ENCODE results near the gene YPEL4. TPM values are rescaled to one million over a fixed set of nuclear protein-coding genes. Genes with fewer than 3 reads are reported as not detected.

YPEL4 gene
- total and polyA plus RNA-seq, 12 donors, result 0.18 to 15.7 (median 1.8) TPM

- 67 to 82% (median 76%) methylated on average over 6 of the region's 6 CpGs for WGBS, 4 donors
- Histone ChIP-seq H3K4me3 (no peak overlapping the region), H3K27me3 (no peaks in the 10 kb centered on the region), H3K4me1 (replicated peaks in 1 of 2) (peaks cover 0 to 4% of the 10 kb centered on the region in 2 donors), H3K9me3 (replicated peaks in 1 of 3) (no peaks in the 10 kb centered on the region), H3K27ac (no peak overlapping the region), H3K36me3 (replicated peaks in 1 of 2) (no peaks in the 10 kb centered on the region)
- intact Hi-C loops (cut with DNase I), result no loop called here
- TF ChIP-seq POLR2A (IDR thresholded peaks at IDR 0.05) (no peak), CTCF (IDR thresholded peaks at IDR 0.05) (no peak)
- no peak for DNase-seq
Measured at GRCh38 chr11:57633394-57634070, 16.2 kb downstream of the YPEL4 start.

- no peaks in the 10 kb centered on the region for H3K27me3 ChIP-seq
- H3K27ac ChIP-seq, result no peak overlapping the region
- no peak overlapping the region for H3K4me3 ChIP-seq
- no peaks in the 10 kb centered on the region for H3K4me1 ChIP-seq (replicated peaks in 1 of 2)
- no peaks in the 10 kb centered on the region for H3K9me3 ChIP-seq (replicated peaks in 1 of 3)
- 62 to 71% (median 66%) methylated on average over 5 of the region's 5 CpGs for WGBS, 4 donors
- TF ChIP-seq POLR2A (IDR thresholded peaks at IDR 0.05) (no peak), CTCF (IDR thresholded peaks at IDR 0.05) (no peak)
- H3K36me3 ChIP-seq (replicated peaks in 1 of 2), result no peaks in the 10 kb centered on the region
- DNase-seq, result no peak
- intact Hi-C loops (cut with DNase I), result no loop called here
Measured at GRCh38 chr11:57632116-57632515, 17.6 kb downstream of the YPEL4 start.

- Histone ChIP-seq H3K36me3 (replicated peaks in 1 of 2) (no peaks in the 10 kb centered on the region), H3K4me3 (no peak overlapping the region), H3K9me3 (replicated peaks in 1 of 3) (no peaks in the 10 kb centered on the region), H3K27me3 (no peaks in the 10 kb centered on the region), H3K27ac (no peak overlapping the region), H3K4me1 (replicated peaks in 1 of 2) (no peaks in the 10 kb centered on the region)
- TF ChIP-seq POLR2A (IDR thresholded peaks at IDR 0.05) (no peak), CTCF (IDR thresholded peaks at IDR 0.05) (no peak)
- 57 to 83% (median 71%) methylated on average over 2 of the region's 2 CpGs for WGBS, 4 donors
- intact Hi-C loops (cut with DNase I), result no loop called here
- DNase-seq, result no peak
Measured at GRCh38 chr11:57630171-57630570, 19.5 kb downstream of the YPEL4 start.

- WGBS, 4 donors, result 57 to 71% (median 62%) methylated on average over 1 of the region's 1 CpG
- H3K27ac ChIP-seq, result no peak overlapping the region
- no peaks in the 10 kb centered on the region for H3K36me3 ChIP-seq (replicated peaks in 1 of 2)
- no peaks in the 10 kb centered on the region for H3K9me3 ChIP-seq (replicated peaks in 1 of 3)
- intact Hi-C loops (cut with DNase I), result no loop called here
- H3K27me3 ChIP-seq, result peaks cover 3% of the 10 kb centered on the region
- H3K4me3 ChIP-seq, result no peak overlapping the region
- no peak for DNase-seq
- TF ChIP-seq POLR2A (IDR thresholded peaks at IDR 0.05) (no peak), CTCF (IDR thresholded peaks at IDR 0.05) (no peak)
- no peaks in the 10 kb centered on the region for H3K4me1 ChIP-seq (replicated peaks in 1 of 2)
Measured at GRCh38 chr11:57626895-57627294, 22.8 kb downstream of the YPEL4 start.
